Lower leg skin (tissue), 4 donors: ENCODE results near the gene LIMS2. TPM values are rescaled to one million over a fixed set of nuclear protein-coding genes. Genes with fewer than 3 reads are reported as not detected.

Experiments used
- DNase-seq, 2 donors: peaks; one replicate each; pipeline ENCODE4 v3.0.0-alpha.2; 2019; ENCODE audit warnings: low spot score in 2 of 2
- H3K4me3 ChIP-seq: fragments of 200-600 bp; sonication (generic); 2 replicates; pipeline ENCODE4 v1.5.1; 2017; ENCODE audit warnings: mild to moderate bottlenecking, low read depth; ENCODE audit not compliant: poor library complexity, severe bottlenecking
- POLR2A ChIP-seq, 2 donors: fragments of 450-650 bp; IDR thresholded peaks; one replicate each; pipeline ENCODE4 v1.6.1; 2016 to 2017; ENCODE audit warnings: antibody characterized with exemption in 2 of 2, mild to moderate bottlenecking in 1 of 2, moderate library complexity in 1 of 2
- WGBS, 2 donors: methylation state at CpG; one replicate each; pipeline ENCODE4 v1.1.5; 2018; 5-methylcytosine and 5-hydroxymethylcytosine counted together
- intact Hi-C: fragments of 100-400 bp; cut with DNase I; formaldehyde crosslinking; loops from one replicate; pipeline ENCODE4 v1.15.0; 2023; ENCODE audit warnings: low total_unique reads
- total RNA-seq, 4 donors: library from RNA; depleted of rRNA; stranded (reverse); fragments of >200 nt; gene quantifications; one replicate each; pipeline ENCODE4 v1.1.0, GENCODE V29; 2016
- TF ChIP-seq, protein P1 (sequence below), 3 donors: fragments of 450-650 bp; IDR thresholded peaks; one replicate each; pipeline ENCODE4 v1.5.1; 2016; ENCODE audit warnings: antibody characterized with exemption in 3 of 3, mild to moderate bottlenecking in 3 of 3, moderate library complexity in 2 of 3

LIMS2 gene
- total RNA-seq, 4 donors from 2014 or later: 7.5 to 19.4 (median 11.4) TPM

DNA sequence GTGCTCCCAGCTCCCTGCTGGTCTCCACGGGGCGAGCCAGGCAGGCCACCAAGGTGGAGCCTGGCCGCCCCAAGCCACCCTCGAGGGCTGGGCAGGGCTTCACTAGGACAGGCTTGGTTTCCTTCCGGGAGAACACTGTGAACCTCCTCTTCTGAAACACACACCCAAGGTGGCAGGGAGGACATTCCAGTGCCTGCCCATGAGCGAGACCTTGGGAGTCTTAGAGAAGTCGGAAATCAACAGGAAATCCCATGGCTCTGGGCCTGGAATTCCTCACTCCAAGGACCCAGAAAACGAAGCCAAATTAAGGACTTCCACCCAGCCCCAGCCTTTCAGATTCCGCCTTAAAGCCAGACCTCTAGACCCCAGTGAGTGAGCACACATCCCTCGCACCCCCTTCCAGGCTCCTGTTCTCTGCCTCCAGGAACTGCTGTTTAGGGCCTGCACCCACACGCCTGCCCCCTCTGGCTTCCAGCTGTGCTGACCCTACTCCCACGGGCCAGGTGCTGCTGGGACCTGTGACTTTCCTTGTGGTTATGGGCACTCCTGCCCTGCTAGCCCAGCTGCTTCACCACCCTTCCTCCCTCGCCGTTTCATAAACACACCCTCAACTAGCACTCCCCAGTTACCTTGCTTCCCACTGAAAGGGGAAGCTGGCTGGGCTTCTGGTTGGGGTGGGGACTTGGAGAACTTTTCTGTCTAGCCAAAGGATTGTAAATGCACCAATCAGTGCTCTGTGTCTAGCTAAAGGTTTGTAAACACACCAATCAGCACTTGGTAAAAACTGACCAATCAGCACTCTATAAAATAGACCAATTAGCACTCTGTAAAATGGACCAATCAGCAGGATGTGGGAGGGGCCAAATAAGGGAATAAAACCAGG is 15.7 kb downstream of the LIMS2 start:
- TF ChIP-seq, protein P1, sequence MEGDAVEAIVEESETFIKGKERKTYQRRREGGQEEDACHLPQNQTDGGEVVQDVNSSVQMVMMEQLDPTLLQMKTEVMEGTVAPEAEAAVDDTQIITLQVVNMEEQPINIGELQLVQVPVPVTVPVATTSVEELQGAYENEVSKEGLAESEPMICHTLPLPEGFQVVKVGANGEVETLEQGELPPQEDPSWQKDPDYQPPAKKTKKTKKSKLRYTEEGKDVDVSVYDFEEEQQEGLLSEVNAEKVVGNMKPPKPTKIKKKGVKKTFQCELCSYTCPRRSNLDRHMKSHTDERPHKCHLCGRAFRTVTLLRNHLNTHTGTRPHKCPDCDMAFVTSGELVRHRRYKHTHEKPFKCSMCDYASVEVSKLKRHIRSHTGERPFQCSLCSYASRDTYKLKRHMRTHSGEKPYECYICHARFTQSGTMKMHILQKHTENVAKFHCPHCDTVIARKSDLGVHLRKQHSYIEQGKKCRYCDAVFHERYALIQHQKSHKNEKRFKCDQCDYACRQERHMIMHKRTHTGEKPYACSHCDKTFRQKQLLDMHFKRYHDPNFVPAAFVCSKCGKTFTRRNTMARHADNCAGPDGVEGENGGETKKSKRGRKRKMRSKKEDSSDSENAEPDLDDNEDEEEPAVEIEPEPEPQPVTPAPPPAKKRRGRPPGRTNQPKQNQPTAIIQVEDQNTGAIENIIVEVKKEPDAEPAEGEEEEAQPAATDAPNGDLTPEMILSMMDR (IDR thresholded peaks at IDR 0.05): no peak
- no peak for TF ChIP-seq POLR2A (IDR thresholded peaks at IDR 0.05)
- intact Hi-C loops: no loop called here
- 70 to 74% methylated on average over 14 of the region's 14 CpGs for WGBS, 2 donors
- no peak overlapping the region for H3K4me3 ChIP-seq
- no peak for DNase-seq

DNA sequence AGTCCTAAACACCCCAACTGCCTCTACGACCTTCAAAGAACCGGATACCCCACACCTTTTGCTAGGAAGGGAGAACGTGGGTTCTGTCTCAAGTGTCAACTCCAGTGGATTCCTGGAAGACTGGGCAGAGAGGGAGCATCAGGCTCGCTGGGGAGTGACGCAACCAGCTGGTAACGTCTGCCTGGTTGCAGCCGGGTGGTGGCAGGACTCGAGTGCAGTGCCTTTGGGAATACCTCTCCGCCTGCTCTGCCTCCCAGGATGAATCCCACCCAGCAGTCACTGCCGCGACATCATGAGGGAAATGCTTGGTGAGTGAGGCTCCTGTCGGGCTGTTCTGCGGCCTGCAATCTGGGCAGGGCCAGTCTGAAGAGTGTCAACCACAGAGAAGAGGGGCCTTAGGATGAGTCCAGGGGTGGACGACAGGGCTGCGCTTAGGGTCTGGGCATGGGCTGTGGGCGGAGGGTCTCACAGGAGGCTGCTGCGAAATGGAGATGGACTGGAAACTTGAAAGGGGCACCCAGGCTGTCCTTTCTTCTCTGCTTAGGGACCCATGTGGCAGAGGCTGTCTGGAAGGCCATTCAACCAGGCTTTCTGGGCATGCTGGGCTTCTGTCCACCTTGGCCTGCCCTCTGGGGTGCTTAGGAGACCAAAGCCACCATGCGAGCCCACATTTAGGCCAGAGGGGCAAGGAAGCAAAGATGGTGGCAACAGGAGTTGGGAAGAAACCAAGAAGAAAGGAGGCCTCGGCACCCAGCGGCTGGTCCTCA is 16.5 kb downstream of the LIMS2 start:
- H3K4me3 ChIP-seq: no peak overlapping the region

GRCh38 chr2:127658146-127658545 is 17.2 kb downstream of the LIMS2 start:
- DNase-seq: no peak
- WGBS, 2 donors: 83 to 91% methylated on average over 6 of the region's 6 CpGs
- no peak overlapping the region for H3K4me3 ChIP-seq
- no peak for TF ChIP-seq POLR2A (IDR thresholded peaks at IDR 0.05)
- TF ChIP-seq, protein P1 (IDR thresholded peaks at IDR 0.05): no peak
- intact Hi-C loops: no loop called here

More for the DNA sequence above, 16.5 kb downstream of the LIMS2 start:
- no peak for TF ChIP-seq POLR2A (IDR thresholded peaks at IDR 0.05)
- TF ChIP-seq, protein P1 (IDR thresholded peaks at IDR 0.05): no peak
- intact Hi-C loops: no loop called here
- 83 to 89% methylated on average over 20 of the region's 20 CpGs for WGBS, 2 donors
- DNase-seq: no peak

DNA sequence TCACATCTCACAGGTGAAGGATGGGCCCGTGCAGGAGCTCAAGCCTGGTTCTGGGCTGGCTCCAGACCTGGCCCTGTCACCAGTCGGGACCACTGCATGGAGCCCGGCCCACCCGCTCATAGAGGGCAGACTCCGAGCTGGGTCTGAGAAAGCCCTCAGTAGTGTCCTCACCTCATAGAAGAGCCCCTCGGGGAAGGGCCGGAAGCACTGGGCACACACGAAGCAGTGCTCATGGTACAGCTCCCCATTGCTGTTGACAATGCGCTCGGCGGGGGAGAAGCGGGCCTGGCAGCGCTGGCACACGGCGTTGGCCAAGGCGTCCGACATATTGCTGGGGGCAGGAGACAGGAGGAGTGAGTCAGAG is 18.1 kb downstream of the LIMS2 start:
- intact Hi-C loops: no loop called here
- DNase-seq: no peak
- no peak overlapping the region for H3K4me3 ChIP-seq
- no peak for TF ChIP-seq POLR2A (IDR thresholded peaks at IDR 0.05)
- TF ChIP-seq, protein P1 (IDR thresholded peaks at IDR 0.05): no peak
- WGBS, 2 donors: 88 to 92% methylated on average over 17 of the region's 17 CpGs

DNA sequence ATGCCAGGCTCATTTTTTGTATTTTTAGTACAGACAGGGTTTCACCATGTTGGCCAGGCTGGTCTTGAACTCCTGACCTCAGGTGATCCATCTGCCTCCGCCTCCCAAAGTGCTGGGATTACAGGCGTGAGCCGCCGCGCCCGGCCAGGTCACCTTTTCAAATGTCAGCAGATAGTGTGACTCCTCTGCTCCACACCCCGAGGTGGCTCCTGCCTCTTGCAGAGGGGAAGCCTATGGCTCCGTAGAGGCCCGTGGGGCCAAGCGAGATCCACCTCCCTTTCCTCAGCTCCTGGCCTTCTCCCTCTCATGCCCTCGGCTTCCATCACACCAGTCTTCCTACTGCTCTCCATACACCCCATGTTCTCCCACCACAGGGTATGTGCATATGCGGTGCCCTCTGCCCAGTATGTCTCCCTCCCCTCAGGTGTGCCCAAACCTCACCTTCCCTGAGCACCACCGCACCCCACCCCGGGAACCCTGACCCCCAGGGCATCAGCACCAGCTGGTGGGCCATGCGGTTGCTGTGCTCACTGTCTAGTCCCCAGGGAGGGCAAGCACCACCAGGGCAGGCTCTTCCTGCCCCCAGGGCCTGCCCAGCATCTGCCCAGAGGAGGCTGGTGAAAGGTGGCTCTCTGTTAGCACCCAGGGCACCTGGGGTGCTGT is 18.6 kb downstream of the LIMS2 start:
- H3K4me3 ChIP-seq: no peak overlapping the region
- 91 to 94% methylated on average over 15 of the region's 15 CpGs for WGBS, 2 donors
- intact Hi-C loops: no loop called here
- DNase-seq: no peak
- TF ChIP-seq, protein P1 (IDR thresholded peaks at IDR 0.05): no peak
- TF ChIP-seq POLR2A (IDR thresholded peaks at IDR 0.05): no peak
